Measurements from ENCODE around the gene AGBL4.

GRCh38 chr1:48758976-48759375 lies 1264.8 kb downstream of the AGBL4 start:
- TF ChIP-seq POLR2A (IDR thresholded peaks at IDR 0.05; ENCODE audit: low read depth, low read length) (no peak), POLR2AphosphoS5 (IDR thresholded peaks at IDR 0.05; ENCODE audit: low read depth, low read length) (no peak)

Data from GM12892 (cell line).